ENCODE results near the gene WAPL. TPM values are rescaled to one million over a fixed set of nuclear protein-coding genes. Genes with fewer than 3 reads are reported as not detected.
A peak's percentile ranks its signal among the peaks of the same experiment; 100 is the strongest.

The WAPL gene
- polyA plus RNA-seq, 3 donors: 17.8 to 26.5 (median 18.3) TPM

DNA sequence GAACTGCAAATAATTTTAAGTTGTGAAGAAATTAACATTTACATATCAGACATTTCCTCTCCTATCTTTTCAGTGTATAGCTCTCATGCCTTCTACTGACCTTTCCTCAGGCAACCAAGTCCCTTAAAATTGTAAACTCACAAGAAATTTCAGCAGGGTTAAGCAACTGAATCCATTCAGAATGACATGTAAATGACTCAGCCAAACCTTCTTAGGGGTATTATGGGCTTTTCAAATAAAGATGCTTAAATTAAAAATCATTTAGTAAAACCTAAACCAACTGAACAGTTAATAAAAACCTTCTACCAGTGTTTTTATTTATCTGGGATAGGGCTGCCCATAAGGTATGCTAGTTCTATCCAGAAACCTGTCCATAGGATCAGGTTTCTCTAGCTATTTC lies 20.7 kb downstream of the WAPL start:
- Mint-ChIP-seq H3K9me3 (no peaks in the 10 kb centered on the region), H3K27me3 (ENCODE audit: low read depth in 3 of 3) (no peaks in the 10 kb centered on the region), H3K36me3 (peaks cover 58 to 85% of the 10 kb centered on the region in 2 donors), H3K4me1 (peaks cover 3% of the 10 kb centered on the region), H3K27ac (peak overlapping the region in 1 of 7 donors; percentile 28), H3K4me3 (no peak overlapping the region)
- no peak for DNase-seq
- Histone ChIP-seq H3K4me2 (replicated peaks; ENCODE audit: extremely low read depth, low read length, poor library complexity, severe bottlenecking) (no peak overlapping the region), H3K4me3 (replicated peaks in 1 of 3; ENCODE audit: low read depth in 2 of 3, low read length in 3 of 3) (no peak overlapping the region), H3K9me3 (replicated peaks in 1 of 2; ENCODE audit: control insufficient read depth in 1 of 2, insufficient read depth in 1 of 2, low read length in 2 of 2) (no peaks in the 10 kb centered on the region), H4K20me1 (ENCODE audit: insufficient read depth, low read length) (peaks cover 100% of the 10 kb centered on the region), H3K27me3 (ENCODE audit: control insufficient read depth in 2 of 2, insufficient read depth in 2 of 2, low read length in 2 of 2) (no peaks in the 10 kb centered on the region), H3K4me1 (ENCODE audit: control insufficient read depth in 1 of 2, insufficient read depth in 2 of 2, low read length in 2 of 2) (no peaks in the 10 kb centered on the region), H3K36me3 (replicated peaks in 1 of 2; ENCODE audit: control insufficient read depth in 1 of 2, insufficient read depth in 2 of 2, low read length in 2 of 2) (peaks cover 68 to 96% of the 10 kb centered on the region in 2 donors), H3K9ac (ENCODE audit: insufficient read depth, low read length, poor library complexity, severe bottlenecking) (no peak overlapping the region), H2AFZ (ENCODE audit: insufficient read depth, low read depth, low read length, poor library complexity, severe bottlenecking) (no peak overlapping the region), H3K79me2 (ENCODE audit: insufficient read depth, low read length) (peaks cover 99% of the 10 kb centered on the region), H3K27ac (ENCODE audit: low read depth in 1 of 2, low read length in 2 of 2) (no peak overlapping the region)
- TF ChIP-seq, protein P1, sequence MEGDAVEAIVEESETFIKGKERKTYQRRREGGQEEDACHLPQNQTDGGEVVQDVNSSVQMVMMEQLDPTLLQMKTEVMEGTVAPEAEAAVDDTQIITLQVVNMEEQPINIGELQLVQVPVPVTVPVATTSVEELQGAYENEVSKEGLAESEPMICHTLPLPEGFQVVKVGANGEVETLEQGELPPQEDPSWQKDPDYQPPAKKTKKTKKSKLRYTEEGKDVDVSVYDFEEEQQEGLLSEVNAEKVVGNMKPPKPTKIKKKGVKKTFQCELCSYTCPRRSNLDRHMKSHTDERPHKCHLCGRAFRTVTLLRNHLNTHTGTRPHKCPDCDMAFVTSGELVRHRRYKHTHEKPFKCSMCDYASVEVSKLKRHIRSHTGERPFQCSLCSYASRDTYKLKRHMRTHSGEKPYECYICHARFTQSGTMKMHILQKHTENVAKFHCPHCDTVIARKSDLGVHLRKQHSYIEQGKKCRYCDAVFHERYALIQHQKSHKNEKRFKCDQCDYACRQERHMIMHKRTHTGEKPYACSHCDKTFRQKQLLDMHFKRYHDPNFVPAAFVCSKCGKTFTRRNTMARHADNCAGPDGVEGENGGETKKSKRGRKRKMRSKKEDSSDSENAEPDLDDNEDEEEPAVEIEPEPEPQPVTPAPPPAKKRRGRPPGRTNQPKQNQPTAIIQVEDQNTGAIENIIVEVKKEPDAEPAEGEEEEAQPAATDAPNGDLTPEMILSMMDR (IDR thresholded peaks at IDR 0.05): no peak
- intact Hi-C loops (cut with micrococcal nuclease): no loop called here

DNA sequence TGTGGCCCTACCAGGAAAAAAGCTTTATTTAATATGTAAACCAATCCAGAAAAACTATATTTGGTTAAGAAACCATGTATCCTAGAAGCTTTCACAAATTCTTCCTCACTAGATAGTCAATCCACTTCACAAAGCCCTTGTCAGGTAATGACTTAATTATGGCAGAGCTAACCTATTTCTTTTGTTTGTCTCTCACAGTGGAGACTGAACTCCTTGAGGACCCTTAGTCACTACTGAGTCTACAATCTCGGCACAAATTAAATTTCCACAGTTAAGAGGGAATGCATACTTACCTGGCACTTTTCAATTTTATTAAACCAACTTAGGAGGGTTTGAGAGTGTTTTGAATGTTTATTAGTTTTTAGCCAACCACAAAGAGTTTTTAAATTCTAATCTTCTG lies 23.0 kb downstream of the WAPL start:
- H3K4me3 ChIP-seq (replicated peaks in 1 of 3; ENCODE audit: low read depth in 2 of 3, low read length in 3 of 3): no peak overlapping the region
- no peaks in the 10 kb centered on the region for H3K27me3 ChIP-seq (ENCODE audit: control insufficient read depth in 2 of 2, insufficient read depth in 2 of 2, low read length in 2 of 2)
- Mint-ChIP-seq H3K36me3 (peaks cover 69 to 85% of the 10 kb centered on the region in 2 donors), H3K27ac (peak overlapping the region in 1 of 7 donors; percentile 15), H3K27me3 (ENCODE audit: low read depth in 3 of 3) (no peaks in the 10 kb centered on the region), H3K4me1 (peaks cover 3% of the 10 kb centered on the region), H3K9me3 (no peaks in the 10 kb centered on the region), H3K4me3 (no peak overlapping the region)
- DNase-seq: no peak
- peaks cover 99% of the 10 kb centered on the region for H3K79me2 ChIP-seq (ENCODE audit: insufficient read depth, low read length)
- H3K9me3 ChIP-seq (replicated peaks in 1 of 2; ENCODE audit: control insufficient read depth in 1 of 2, insufficient read depth in 1 of 2, low read length in 2 of 2): no peaks in the 10 kb centered on the region
- no peak overlapping the region for H3K9ac ChIP-seq (ENCODE audit: insufficient read depth, low read length, poor library complexity, severe bottlenecking)
- H3K4me1 ChIP-seq (ENCODE audit: control insufficient read depth in 1 of 2, insufficient read depth in 2 of 2, low read length in 2 of 2): no peaks in the 10 kb centered on the region
- H3K4me2 ChIP-seq (replicated peaks; ENCODE audit: extremely low read depth, low read length, poor library complexity, severe bottlenecking): no peak overlapping the region
- H3K36me3 ChIP-seq (replicated peaks in 1 of 2; ENCODE audit: control insufficient read depth in 1 of 2, insufficient read depth in 2 of 2, low read length in 2 of 2): peaks cover 76 to 100% of the 10 kb centered on the region in 2 donors
- H3K27ac ChIP-seq (ENCODE audit: low read depth in 1 of 2, low read length in 2 of 2): no peak overlapping the region
- peaks cover 100% of the 10 kb centered on the region for H4K20me1 ChIP-seq (ENCODE audit: insufficient read depth, low read length)
- TF ChIP-seq, protein P1 (IDR thresholded peaks at IDR 0.05): no peak
- H2AFZ ChIP-seq (ENCODE audit: insufficient read depth, low read depth, low read length, poor library complexity, severe bottlenecking): no peak overlapping the region
- WGBS (ENCODE audit: insufficient coverage): no CpG with 5 or more reads among the region's 1 CpG
- intact Hi-C loops (cut with micrococcal nuclease): no loop called here

All from CD14-positive monocyte (primary cell).